Activated CD4-positive, alpha-beta T cell treated with anti-CD3 and anti-CD28 coated beads, Interleukin-2, Interleukin-4, amounts not matched to agents 100 ng/mL and 50 ng/mL, durations not matched to agents 16 hours and 8 hours (primary cell): Measurements from ENCODE around the gene MORN3.

Source experiments
- DNase-seq: peaks from one replicate; pipeline ENCODE4 v3.0.0-alpha.2; 2020; ENCODE audit warnings: low spot score

MORN3 gene

GRCh38 chr12:121602766-121603165 lies 66.7 kb downstream of the MORN3 start:
- no peak for DNase-seq

GRCh38 chr12:121600702-121601336 lies 68.6 kb downstream of the MORN3 start:
- no peak for DNase-seq
